Liver (tissue), 9 donors: ENCODE data around the gene PIWIL4. TPM values are rescaled to one million over a fixed set of nuclear protein-coding genes. Genes with fewer than 3 reads are reported as not detected.

Experiments
- DNase-seq: peaks from one replicate; pipeline ENCODE4 v3.0.0-alpha.2; 2017; ENCODE audit warnings: low spot score
- H3K27ac ChIP-seq, 2 donors: one replicate each; pipeline ENCODE4 v1.7.0; 2013; ENCODE audit warnings: inconsistent platforms in 2 of 2, low read length in 2 of 2, control low read depth in 1 of 2, low read depth in 1 of 2, mild to moderate bottlenecking in 1 of 2
- H3K27me3 ChIP-seq, 4 donors: one replicate each; pipeline versions ENCODE4 v1.6.1 to v1.7.0; 2013; ENCODE audit warnings: low read length in 3 of 4, inconsistent platforms in 1 of 4, mild to moderate bottlenecking in 1 of 4, moderate library complexity in 1 of 4; ENCODE audit not compliant: control insufficient read depth in 4 of 4, insufficient read depth in 4 of 4
- H3K36me3 ChIP-seq, 4 donors: one replicate each; pipeline versions ENCODE4 v1.6.1 to v1.7.0; 2013; ENCODE audit warnings: low read length in 3 of 4, mild to moderate bottlenecking in 3 of 4, low read depth in 1 of 4, moderate library complexity in 1 of 4; ENCODE audit not compliant: control insufficient read depth in 4 of 4, insufficient read depth in 3 of 4
- H3K4me1 ChIP-seq, 4 donors: one replicate each; pipeline versions ENCODE4 v1.6.1 to v1.7.0; 2013; ENCODE audit warnings: low read length in 3 of 4, mild to moderate bottlenecking in 3 of 4, moderate library complexity in 1 of 4; ENCODE audit not compliant: control insufficient read depth in 4 of 4, insufficient read depth in 4 of 4
- H3K4me3 ChIP-seq, 3 donors: one replicate each; pipeline versions ENCODE4 v1.6.1 to v1.7.0; 2013; ENCODE audit warnings: low read length in 3 of 3, control low read depth in 1 of 3, low read depth in 1 of 3, mild to moderate bottlenecking in 1 of 3
- H3K9ac ChIP-seq, 2 donors: one replicate each; pipeline ENCODE4 v1.7.0; 2013; ENCODE audit warnings: low read length in 2 of 2, mild to moderate bottlenecking in 2 of 2, moderate library complexity in 2 of 2, control low read depth in 1 of 2, low read depth in 1 of 2
- H3K9me3 ChIP-seq, 4 donors: one replicate each; pipeline versions ENCODE4 v1.6.1 to v1.7.0; 2013; ENCODE audit warnings: low read length in 3 of 4; ENCODE audit not compliant: control insufficient read depth in 4 of 4
- EGR1 ChIP-seq, 2 donors: IDR thresholded peaks; 2 replicates each; pipeline ENCODE4 v1.6.1; 2016 to 2018; ENCODE audit warnings: antibody characterized with exemption in 2 of 2, low read depth in 2 of 2
- FOXA2 ChIP-seq: IDR thresholded peaks from 2 replicates; pipeline ENCODE4 v1.6.1; 2016; ENCODE audit warnings: antibody characterized with exemption
- GABPA ChIP-seq, 2 donors: IDR thresholded peaks in 1 of 2; conservative IDR thresholded peaks in 1 of 2; 2 replicates each; pipeline ENCODE4 v1.6.1; 2016; ENCODE audit warnings: antibody characterized with exemption in 2 of 2, mild to moderate bottlenecking in 1 of 2, moderate library complexity in 1 of 2
- HNF4A ChIP-seq, 2 donors: conservative IDR thresholded peaks; 2 replicates each; pipeline ENCODE4 v1.6.1; 2016; ENCODE audit warnings: antibody characterized with exemption in 2 of 2, mild to moderate bottlenecking in 2 of 2
- HNF4G ChIP-seq: IDR thresholded peaks from 2 replicates; pipeline ENCODE4 v1.6.1; 2016; ENCODE audit warnings: antibody characterized with exemption
- JUND ChIP-seq, 2 donors: IDR thresholded peaks; 2 replicates each; pipeline ENCODE4 v1.6.1; 2016; ENCODE audit warnings: antibody characterized with exemption in 2 of 2
- NR2F2 ChIP-seq: IDR thresholded peaks from 2 replicates; pipeline ENCODE4 v1.6.1; 2016; ENCODE audit warnings: antibody characterized with exemption
- RAD21 ChIP-seq, 2 donors: IDR thresholded peaks; 2 replicates each; pipeline ENCODE4 v1.6.1; 2016; ENCODE audit warnings: antibody characterized with exemption in 2 of 2, mild to moderate bottlenecking in 2 of 2
- RXRA ChIP-seq, 2 donors: IDR thresholded peaks; 2 replicates each; pipeline ENCODE4 v1.6.1; 2017 to 2018; ENCODE audit warnings: antibody characterized with exemption in 2 of 2, mild to moderate bottlenecking in 1 of 2
- SP1 ChIP-seq: IDR thresholded peaks from 2 replicates; pipeline ENCODE4 v1.6.1; 2018; ENCODE audit warnings: antibody characterized with exemption, mild to moderate bottlenecking
- TAF1 ChIP-seq: conservative IDR thresholded peaks from 2 replicates; pipeline ENCODE4 v1.6.1; 2016; ENCODE audit warnings: antibody characterized with exemption, mild to moderate bottlenecking
- YY1 ChIP-seq: IDR thresholded peaks from 2 replicates; pipeline ENCODE4 v1.6.1; 2016; ENCODE audit warnings: antibody characterized with exemption, mild to moderate bottlenecking
- WGBS: extraction: QIAGEN DNeasy Blood & Tissue Kit; methylation state at CpG from one replicate; pipeline ENCODE4 v1.1.7; 2013; 5-methylcytosine and 5-hydroxymethylcytosine counted together
- polyA plus RNA-seq, 2 donors: library from polyadenylated mRNA; stranded (reverse) in 1 of 2; unstranded in 1 of 2; fragments of 200-250 nt in 1 of 2; fragments of >200 nt in 1 of 2; fragmentation: Nextera tagmentation in 1 of 2; extraction: Ambion mirVana in 1 of 2; gene quantifications; one replicate each; pipeline versions ENCODE4 v1.2.1 to v1.2.3, GENCODE V29; 2013 to 2015
- total RNA-seq, 2 donors: library from RNA; depleted of rRNA; stranded (reverse); fragments of >200 nt; gene quantifications; one replicate each; pipeline ENCODE4 v1.2.3, GENCODE V29; 2014
- TF ChIP-seq, protein P1 (sequence below): IDR thresholded peaks from 2 replicates; pipeline ENCODE4 v1.6.1; 2016; ENCODE audit warnings: antibody characterized with exemption
- TF ChIP-seq, protein P2 (sequence below): IDR thresholded peaks from 2 replicates; pipeline ENCODE4 v1.6.1; 2016; ENCODE audit warnings: antibody characterized with exemption
- TF ChIP-seq, protein P3 (sequence below): IDR thresholded peaks from 2 replicates; pipeline ENCODE4 v1.6.1; 2016; ENCODE audit warnings: antibody characterized with exemption
- TF ChIP-seq, protein P4 (sequence below): IDR thresholded peaks from 2 replicates; pipeline ENCODE4 v1.6.1; 2016; ENCODE audit warnings: antibody characterized with exemption, mild to moderate bottlenecking
- donor health status: healthy.
- donor health status: healthy.
- donor health status: healthy.
- donor health status: healthy.
- donor health status: healthy.

Gene PIWIL4
- total and polyA plus RNA-seq, 4 donors, result 0.18 to 1.5 (median 0.51) TPM

GRCh38 chr11:94597896-94598295, 30.7 kb downstream of the PIWIL4 start:
- no peak overlapping the region for H3K27ac ChIP-seq
- H3K36me3 ChIP-seq, result no peaks in the 10 kb centered on the region
- WGBS, result 61% methylated on average over 2 of the region's 2 CpGs
- TF ChIP-seq RAD21 (IDR thresholded peaks at IDR 0.05) (peak; percentile 46 to 47), FOXA2 (no peak), JUND (IDR thresholded peaks at IDR 0.05) (no peak)
- no peak overlapping the region for H3K9ac ChIP-seq
- H3K4me1 ChIP-seq, result peaks cover 0 to 6% (median 0%) of the 10 kb centered on the region in 4 donors
- H3K9me3 ChIP-seq, result no peaks in the 10 kb centered on the region
- H3K27me3 ChIP-seq, result no peaks in the 10 kb centered on the region
- H3K4me3 ChIP-seq, result no peak overlapping the region
- DNase-seq, result no peak

- TF ChIP-seq FOXA2, result no peak
- no peak for TF ChIP-seq TAF1
- TF ChIP-seq RXRA (IDR thresholded peaks at IDR 0.05), result no peak
- no peak for TF ChIP-seq GABPA (IDR thresholded peaks at IDR 0.05 in 1 of 2, conservative IDR thresholded peaks at IDR 0.05 in 1 of 2)
- no peak for TF ChIP-seq SP1
- TF ChIP-seq, protein P1, sequence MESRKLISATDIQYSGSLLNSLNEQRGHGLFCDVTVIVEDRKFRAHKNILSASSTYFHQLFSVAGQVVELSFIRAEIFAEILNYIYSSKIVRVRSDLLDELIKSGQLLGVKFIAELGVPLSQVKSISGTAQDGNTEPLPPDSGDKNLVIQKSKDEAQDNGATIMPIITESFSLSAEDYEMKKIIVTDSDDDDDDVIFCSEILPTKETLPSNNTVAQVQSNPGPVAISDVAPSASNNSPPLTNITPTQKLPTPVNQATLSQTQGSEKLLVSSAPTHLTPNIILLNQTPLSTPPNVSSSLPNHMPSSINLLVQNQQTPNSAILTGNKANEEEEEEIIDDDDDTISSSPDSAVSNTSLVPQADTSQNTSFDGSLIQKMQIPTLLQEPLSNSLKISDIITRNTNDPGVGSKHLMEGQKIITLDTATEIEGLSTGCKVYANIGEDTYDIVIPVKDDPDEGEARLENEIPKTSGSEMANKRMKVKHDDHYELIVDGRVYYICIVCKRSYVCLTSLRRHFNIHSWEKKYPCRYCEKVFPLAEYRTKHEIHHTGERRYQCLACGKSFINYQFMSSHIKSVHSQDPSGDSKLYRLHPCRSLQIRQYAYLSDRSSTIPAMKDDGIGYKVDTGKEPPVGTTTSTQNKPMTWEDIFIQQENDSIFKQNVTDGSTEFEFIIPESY, result no peak
- TF ChIP-seq RAD21 (IDR thresholded peaks at IDR 0.05), result no peak
- TF ChIP-seq EGR1 (IDR thresholded peaks at IDR 0.05; ENCODE audit: low read depth in 2 of 2), result no peak
- no peak for TF ChIP-seq YY1
- no peak overlapping the region for H3K9ac ChIP-seq
- no peaks in the 10 kb centered on the region for H3K27me3 ChIP-seq
- WGBS, result 87% methylated on average over 3 of the region's 3 CpGs
- H3K27ac ChIP-seq, result no peak overlapping the region
- DNase-seq, result no peak
- H3K9me3 ChIP-seq, result no peaks in the 10 kb centered on the region
- peaks cover 0 to 12% (median 0%) of the 10 kb centered on the region in 4 donors for H3K4me1 ChIP-seq
- no peaks in the 10 kb centered on the region for H3K36me3 ChIP-seq
- no peak overlapping the region for H3K4me3 ChIP-seq
These were observed 32.3 kb downstream of the PIWIL4 start for GRCh38 chr11:94599510-94599909.

DNA sequence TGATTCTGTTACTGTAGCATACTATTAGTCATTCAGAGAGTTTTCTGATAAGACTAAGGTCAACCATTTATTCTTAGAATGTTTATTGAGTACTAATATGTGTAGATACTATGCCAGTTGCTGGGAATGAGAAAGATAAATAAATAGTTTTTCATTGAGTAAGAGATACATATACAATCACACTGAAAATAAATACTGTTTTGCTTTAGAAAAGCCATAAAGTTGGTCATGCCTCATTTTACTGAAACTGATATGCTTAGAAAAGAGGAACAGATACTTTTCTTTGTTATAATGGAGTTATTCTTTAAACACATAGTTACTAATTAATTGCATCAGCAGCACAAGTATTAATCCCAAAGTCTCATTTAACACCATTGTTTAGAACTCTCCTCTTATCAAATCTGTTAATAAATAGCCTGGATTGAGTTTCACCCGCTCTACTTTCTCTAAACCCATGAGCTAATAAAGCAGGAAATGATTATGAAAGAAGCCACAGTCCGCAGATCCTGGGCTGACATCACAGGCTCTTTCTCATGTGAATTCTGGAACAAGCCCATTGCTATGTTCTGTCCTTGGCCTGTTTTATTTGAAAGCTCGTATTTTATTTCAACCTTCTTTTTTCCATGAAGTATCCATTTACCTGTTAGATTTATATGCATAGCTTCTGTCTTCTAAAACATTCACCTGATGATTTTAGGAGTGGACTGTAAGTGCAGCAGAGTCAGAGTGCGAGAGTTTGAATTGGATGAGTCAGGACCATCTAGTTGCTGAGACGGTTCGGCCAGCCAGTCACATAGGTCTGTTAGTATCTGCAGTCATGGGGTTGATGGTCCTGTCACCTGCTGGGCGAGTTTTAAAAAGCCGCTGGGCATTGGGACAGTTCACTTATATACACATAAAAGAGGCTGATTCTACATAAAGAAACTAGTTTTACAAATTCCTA, 35.5 kb downstream of the PIWIL4 start:
- H3K36me3 ChIP-seq, result no peaks in the 10 kb centered on the region
- peak overlapping the region in 1 of 2 donors; percentile 11 for H3K9ac ChIP-seq
- no peaks in the 10 kb centered on the region for H3K9me3 ChIP-seq
- 33% methylated on average over 8 of the region's 8 CpGs for WGBS
- peak overlapping the region; percentile 71 to 90 for H3K27ac ChIP-seq
- H3K27me3 ChIP-seq, result no peaks in the 10 kb centered on the region
- H3K4me1 ChIP-seq, result peaks cover 0 to 12% (median 0%) of the 10 kb centered on the region in 4 donors
- H3K4me3 ChIP-seq, result no peak overlapping the region
- peak; percentile 44 for DNase-seq
- TF ChIP-seq SP1 (peak; percentile 74), HNF4G (peak; percentile 3), RAD21 (IDR thresholded peaks at IDR 0.05) (peak; percentile 75 to 90), HNF4A (conservative IDR thresholded peaks at IDR 0.05) (peak; percentile 62 to 69), TAF1 (peak; percentile 25), FOXA2 (no peak), GABPA (IDR thresholded peaks at IDR 0.05 in 1 of 2, conservative IDR thresholded peaks at IDR 0.05 in 1 of 2) (peak; percentile 57 to 80), JUND (IDR thresholded peaks at IDR 0.05) (peak; percentile 62 to 71), NR2F2 (no peak), YY1 (peak; percentile 68)
- TF ChIP-seq, protein P2, sequence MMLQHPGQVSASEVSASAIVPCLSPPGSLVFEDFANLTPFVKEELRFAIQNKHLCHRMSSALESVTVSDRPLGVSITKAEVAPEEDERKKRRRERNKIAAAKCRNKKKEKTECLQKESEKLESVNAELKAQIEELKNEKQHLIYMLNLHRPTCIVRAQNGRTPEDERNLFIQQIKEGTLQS, result peak; percentile 87
- TF ChIP-seq, protein P1, result no peak
- TF ChIP-seq, protein P3, sequence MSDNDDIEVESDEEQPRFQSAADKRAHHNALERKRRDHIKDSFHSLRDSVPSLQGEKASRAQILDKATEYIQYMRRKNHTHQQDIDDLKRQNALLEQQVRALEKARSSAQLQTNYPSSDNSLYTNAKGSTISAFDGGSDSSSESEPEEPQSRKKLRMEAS, result peak; percentile 36
- TF ChIP-seq, protein P4, sequence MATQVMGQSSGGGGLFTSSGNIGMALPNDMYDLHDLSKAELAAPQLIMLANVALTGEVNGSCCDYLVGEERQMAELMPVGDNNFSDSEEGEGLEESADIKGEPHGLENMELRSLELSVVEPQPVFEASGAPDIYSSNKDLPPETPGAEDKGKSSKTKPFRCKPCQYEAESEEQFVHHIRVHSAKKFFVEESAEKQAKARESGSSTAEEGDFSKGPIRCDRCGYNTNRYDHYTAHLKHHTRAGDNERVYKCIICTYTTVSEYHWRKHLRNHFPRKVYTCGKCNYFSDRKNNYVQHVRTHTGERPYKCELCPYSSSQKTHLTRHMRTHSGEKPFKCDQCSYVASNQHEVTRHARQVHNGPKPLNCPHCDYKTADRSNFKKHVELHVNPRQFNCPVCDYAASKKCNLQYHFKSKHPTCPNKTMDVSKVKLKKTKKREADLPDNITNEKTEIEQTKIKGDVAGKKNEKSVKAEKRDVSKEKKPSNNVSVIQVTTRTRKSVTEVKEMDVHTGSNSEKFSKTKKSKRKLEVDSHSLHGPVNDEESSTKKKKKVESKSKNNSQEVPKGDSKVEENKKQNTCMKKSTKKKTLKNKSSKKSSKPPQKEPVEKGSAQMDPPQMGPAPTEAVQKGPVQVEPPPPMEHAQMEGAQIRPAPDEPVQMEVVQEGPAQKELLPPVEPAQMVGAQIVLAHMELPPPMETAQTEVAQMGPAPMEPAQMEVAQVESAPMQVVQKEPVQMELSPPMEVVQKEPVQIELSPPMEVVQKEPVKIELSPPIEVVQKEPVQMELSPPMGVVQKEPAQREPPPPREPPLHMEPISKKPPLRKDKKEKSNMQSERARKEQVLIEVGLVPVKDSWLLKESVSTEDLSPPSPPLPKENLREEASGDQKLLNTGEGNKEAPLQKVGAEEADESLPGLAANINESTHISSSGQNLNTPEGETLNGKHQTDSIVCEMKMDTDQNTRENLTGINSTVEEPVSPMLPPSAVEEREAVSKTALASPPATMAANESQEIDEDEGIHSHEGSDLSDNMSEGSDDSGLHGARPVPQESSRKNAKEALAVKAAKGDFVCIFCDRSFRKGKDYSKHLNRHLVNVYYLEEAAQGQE, result no peak
